K562 (cell line): ENCODE measurements around the gene TTBK1. TPM values are rescaled to one million over a fixed set of nuclear protein-coding genes. Genes with fewer than 3 reads are reported as not detected.
A peak's percentile ranks its signal among the peaks of the same experiment; 100 is the strongest.

Experiments used
- CHD1 ChIP-seq: fragments of 200-600 bp; sonication (generic); IDR thresholded peaks from one replicate; pipeline ENCODE4 v1.6.1; 2012; ENCODE audit warnings: mild to moderate bottlenecking, moderate library complexity, low read length, inconsistent platforms
- ELF4 ChIP-seq: fragments of 450-650 bp; formaldehyde crosslinking; IDR thresholded peaks from 2 replicates; pipeline ENCODE4 v1.4.0; 2022; ENCODE audit warnings: missing genetic modification characterization
- HNRNPLL ChIP-seq: fragments of 200-400 bp; formaldehyde crosslinking; IDR thresholded peaks from 2 replicates; pipeline ENCODE4 v1.6.1; 2017; ENCODE audit warnings: low read length, low read depth, mild to moderate bottlenecking; ENCODE audit not compliant: poor library complexity, severe bottlenecking
- KAT2B ChIP-seq: IDR thresholded peaks from one replicate; pipeline ENCODE4 v1.6.1; 2012; ENCODE audit warnings: low read depth, mild to moderate bottlenecking, control low read depth, inconsistent platforms, low read length, moderate library complexity
- LARP7 ChIP-seq: fragments of 450-650 bp; IDR thresholded peaks from 2 replicates; pipeline ENCODE4 v1.6.1; 2016
- MAX ChIP-seq: sonication (generic); formaldehyde crosslinking; IDR thresholded peaks from 2 replicates; pipeline ENCODE4 v1.9.0; 2022; ENCODE audit warnings: mild to moderate bottlenecking, missing genetic modification reagents
- MXI1 ChIP-seq: IDR thresholded peaks from 2 replicates; pipeline ENCODE4 v1.6.1; 2011; ENCODE audit warnings: low read depth, mild to moderate bottlenecking, improper control_type of control experiment, low read length
- NFIC ChIP-seq: fragments of 450-650 bp; IDR thresholded peaks from 2 replicates; pipeline ENCODE4 v1.6.1; 2017; ENCODE audit warnings: mild to moderate bottlenecking, inconsistent platforms
- RB1 ChIP-seq: fragments of 450-650 bp; IDR thresholded peaks from 2 replicates; pipeline ENCODE4 v1.6.1; 2017; ENCODE audit warnings: low read depth, mild to moderate bottlenecking
- SREBF2 ChIP-seq: sonication (generic); formaldehyde crosslinking; IDR thresholded peaks from 2 replicates; pipeline ENCODE4 v1.4.0; 2020; ENCODE audit warnings: mild to moderate bottlenecking, missing genetic modification reagents
- STAG1 ChIP-seq: sonication (generic); formaldehyde crosslinking; IDR thresholded peaks from 2 replicates; pipeline ENCODE4 v1.5.0; 2020; ENCODE audit warnings: missing genetic modification reagents, borderline replicate concordance
- TEAD2 ChIP-seq: fragments of 450-650 bp; IDR thresholded peaks from 2 replicates; pipeline ENCODE4 v1.6.1; 2016; ENCODE audit warnings: missing genetic modification characterization, control low read depth, missing compliant biosample characterization
- TEAD4 ChIP-seq, 2 experiments: sonication (generic) in 1 of 2; formaldehyde crosslinking in 1 of 2; IDR thresholded peaks; 2 replicates each; pipeline versions ENCODE4 v1.6.1 to v1.8.0; 2012 to 2022; ENCODE audit warnings: borderline replicate concordance in 1 of 2, inconsistent platforms in 1 of 2, low read length in 1 of 2, mild to moderate bottlenecking in 1 of 2, missing genetic modification reagents in 1 of 2
- TFAP4 ChIP-seq: sonication (generic); formaldehyde crosslinking; IDR thresholded peaks from 2 replicates; pipeline ENCODE4 v1.8.0; 2022; ENCODE audit warnings: missing genetic modification reagents, mild to moderate bottlenecking, moderate library complexity, borderline replicate concordance
- ZBTB33 ChIP-seq: sonication (generic); formaldehyde crosslinking; IDR thresholded peaks from 2 replicates; pipeline ENCODE4 v1.8.1; 2023; ENCODE audit warnings: mild to moderate bottlenecking, missing genetic modification reagents
- ZFP36 ChIP-seq: fragments of 150-350 bp; IDR thresholded peaks from 2 replicates; pipeline ENCODE4 v1.6.1; 2018; ENCODE audit warnings: low read length, low read depth; ENCODE audit not compliant: partially characterized antibody
- ZNF143 ChIP-seq: sonication (generic); formaldehyde crosslinking; IDR thresholded peaks from 2 replicates; pipeline ENCODE4 v1.9.0; 2022; ENCODE audit warnings: mild to moderate bottlenecking, missing genetic modification reagents
- ZNF507 ChIP-seq: conservative IDR thresholded peaks from 2 replicates; pipeline ENCODE4 v1.6.1; 2017; ENCODE audit warnings: missing genetic modification characterization, missing compliant biosample characterization
- ZZZ3 ChIP-seq: fragments of 450-650 bp; IDR thresholded peaks from 2 replicates; pipeline ENCODE4 v1.6.1; 2016; ENCODE audit warnings: antibody characterized with exemption, mild to moderate bottlenecking, moderate library complexity
- polyA plus RNA-seq, 8 experiments: library from polyadenylated mRNA; depleted of rRNA in 4 of 8; stranded (reverse) in 5 of 8; unstranded in 3 of 8; fragments of >200 nt; fragmentation: Nextera tagmentation in 2 of 8; fragmentation: Illumina TruSeq in 1 of 8; extraction: Ambion mirVana in 2 of 8; extraction: Trizol in 1 of 8; gene quantifications; 2 replicates each; pipeline versions ENCODE4 v1.2.1 to v1.2.3, GENCODE V29; 2011 to 2014; ENCODE audit warnings: inconsistent platforms in 1 of 8, missing spikeins in 1 of 8
- total RNA-seq, 7 experiments: library from RNA; depleted of rRNA in 6 of 7; stranded (reverse); fragments of >200 nt in 6 of 7; fragmentation: Illumina TruSeq in 2 of 7; extraction: Trizol in 2 of 7; gene quantifications; 2 replicates each; pipeline versions ENCODE4 v1.2.1 to v1.2.3, GENCODE V29; 2011 to 2021; ENCODE audit warnings: low replicate concordance in 1 of 7
- TF ChIP-seq, protein P1 (sequence below): sonication (generic); formaldehyde crosslinking; IDR thresholded peaks from 2 replicates; pipeline ENCODE4 v1.8.1; 2023; ENCODE audit warnings: mild to moderate bottlenecking, missing genetic modification reagents

Gene TTBK1
- total and polyA plus RNA-seq, 9 of the 15 experiments (the other 6 are each of a cell fraction or from before 2014, with no cell fraction given): not detected

GRCh38 chr6:43308101-43308989, 65.1 kb downstream of the TTBK1 start, which contains the start of gene CRIP3 (continued):
- TF ChIP-seq STAG1 (CRISPR knock-in tag) (0 out of 2 replicates have a peak, but pooled peaks have one; percentile 19), TFAP4 (no peak), TEAD2 (tag) (no peak), MAX (CRISPR knock-in tag) (0 out of 2 replicates have a peak, but pooled peaks have one; percentile 13), ZNF143 (CRISPR knock-in tag) (no peak), HNRNPLL (peak; percentile 48), ZFP36 (no peak), ZZZ3 (no peak), NFIC (0 out of 2 replicates have a peak, but pooled peaks have one; percentile 8), SREBF2 (CRISPR knock-in tag) (no peak), CHD1 (no peak), ELF4 (CRISPR knock-in tag) (no peak), KAT2B (no peak), ZBTB33 (CRISPR knock-in tag) (0 out of 2 replicates have a peak, but pooled peaks have one; percentile 28), MXI1 (no peak), TEAD4 (IDR thresholded peaks at IDR 0.05; ENCODE audit: low read length) (no peak), TEAD4 (CRISPR knock-in tag; IDR thresholded peaks at IDR 0.05; ENCODE audit: borderline replicate concordance) (no peak), ZNF507 (tag) (no peak), RB1 (peak; percentile 8; the same call in 1 of the 2 replicates), LARP7 (no peak)
- TF ChIP-seq, protein P1, sequence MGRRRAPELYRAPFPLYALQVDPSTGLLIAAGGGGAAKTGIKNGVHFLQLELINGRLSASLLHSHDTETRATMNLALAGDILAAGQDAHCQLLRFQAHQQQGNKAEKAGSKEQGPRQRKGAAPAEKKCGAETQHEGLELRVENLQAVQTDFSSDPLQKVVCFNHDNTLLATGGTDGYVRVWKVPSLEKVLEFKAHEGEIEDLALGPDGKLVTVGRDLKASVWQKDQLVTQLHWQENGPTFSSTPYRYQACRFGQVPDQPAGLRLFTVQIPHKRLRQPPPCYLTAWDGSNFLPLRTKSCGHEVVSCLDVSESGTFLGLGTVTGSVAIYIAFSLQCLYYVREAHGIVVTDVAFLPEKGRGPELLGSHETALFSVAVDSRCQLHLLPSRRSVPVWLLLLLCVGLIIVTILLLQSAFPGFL (CRISPR knock-in tag): no peak
